ENCODE data around the gene USF2. TPM values are rescaled to one million over a fixed set of nuclear protein-coding genes. Genes with fewer than 3 reads are reported as not detected.

USF2 gene
- total and polyA plus RNA-seq, 10 donors = 132 to 206 (median 154) TPM

DNA sequence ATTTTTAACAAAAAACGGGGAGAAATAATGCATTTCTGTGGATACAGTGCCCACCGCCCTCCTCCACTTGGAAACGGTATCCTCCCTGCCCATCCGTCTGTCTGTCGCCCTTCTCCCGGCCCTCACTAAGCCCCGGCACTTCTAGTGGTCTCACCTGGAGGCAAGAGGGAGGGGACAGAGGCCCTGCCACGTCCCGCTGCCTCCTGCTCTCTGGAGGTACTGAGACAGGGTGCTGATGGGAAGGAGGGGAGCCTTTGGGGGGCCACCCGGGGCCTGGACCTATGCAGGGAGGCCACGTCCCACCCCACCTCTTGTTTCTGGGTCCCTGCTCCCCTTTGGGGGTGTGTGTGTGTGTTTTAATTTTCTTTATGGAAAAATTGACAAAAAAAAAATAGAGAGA lies 10.6 kb downstream of the USF2 start:
- H3K4me3 ChIP-seq = no peak overlapping the region
- WGBS, 5 donors = 80 to 87% (median 84%) methylated on average over 11 of the region's 11 CpGs
- H3K27me3 ChIP-seq (replicated peaks in 1 of 7) = peaks cover 0 to 14% (median 0%) of the 10 kb centered on the region in 7 donors
- intact Hi-C loops (cut with DNase I; ENCODE audit: low total_unique reads) = loop anchor here (10.0 kb wide), 1 partner anchor 55 kb away; no protein-coding TSS in a partner anchor
- peaks cover 3 to 59% (median 49%) of the 10 kb centered on the region in 6 donors for H3K36me3 ChIP-seq
- DNase-seq = no peak
- TF ChIP-seq, protein P1, sequence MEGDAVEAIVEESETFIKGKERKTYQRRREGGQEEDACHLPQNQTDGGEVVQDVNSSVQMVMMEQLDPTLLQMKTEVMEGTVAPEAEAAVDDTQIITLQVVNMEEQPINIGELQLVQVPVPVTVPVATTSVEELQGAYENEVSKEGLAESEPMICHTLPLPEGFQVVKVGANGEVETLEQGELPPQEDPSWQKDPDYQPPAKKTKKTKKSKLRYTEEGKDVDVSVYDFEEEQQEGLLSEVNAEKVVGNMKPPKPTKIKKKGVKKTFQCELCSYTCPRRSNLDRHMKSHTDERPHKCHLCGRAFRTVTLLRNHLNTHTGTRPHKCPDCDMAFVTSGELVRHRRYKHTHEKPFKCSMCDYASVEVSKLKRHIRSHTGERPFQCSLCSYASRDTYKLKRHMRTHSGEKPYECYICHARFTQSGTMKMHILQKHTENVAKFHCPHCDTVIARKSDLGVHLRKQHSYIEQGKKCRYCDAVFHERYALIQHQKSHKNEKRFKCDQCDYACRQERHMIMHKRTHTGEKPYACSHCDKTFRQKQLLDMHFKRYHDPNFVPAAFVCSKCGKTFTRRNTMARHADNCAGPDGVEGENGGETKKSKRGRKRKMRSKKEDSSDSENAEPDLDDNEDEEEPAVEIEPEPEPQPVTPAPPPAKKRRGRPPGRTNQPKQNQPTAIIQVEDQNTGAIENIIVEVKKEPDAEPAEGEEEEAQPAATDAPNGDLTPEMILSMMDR (IDR thresholded peaks at IDR 0.05 in 8 of 11, conservative IDR thresholded peaks at IDR 0.05 in 3 of 11) = no peak
- peaks cover 5 to 64% (median 32%) of the 10 kb centered on the region in 6 donors for H3K4me1 ChIP-seq
- no peak overlapping the region for H3K27ac ChIP-seq
- H3K9me3 ChIP-seq = no peaks in the 10 kb centered on the region

- H3K4me3 ChIP-seq = no peak overlapping the region
- no peak for DNase-seq
- peaks cover 3 to 50% (median 42%) of the 10 kb centered on the region in 6 donors for H3K36me3 ChIP-seq
- H3K9me3 ChIP-seq = no peaks in the 10 kb centered on the region
- TF ChIP-seq POLR2AphosphoS5 (IDR thresholded peaks at IDR 0.05) (peak in 2 of 3 donors; percentile 53 to 80), POLR2A (IDR thresholded peaks at IDR 0.05) (no peak)
- TF ChIP-seq, protein P1 (IDR thresholded peaks at IDR 0.05 in 8 of 11, conservative IDR thresholded peaks at IDR 0.05 in 3 of 11) = no peak
- H3K27ac ChIP-seq = peak overlapping the region in 1 of 8 donors; percentile 45
- H3K4me1 ChIP-seq = peaks cover 5 to 59% (median 32%) of the 10 kb centered on the region in 6 donors
- 55 to 70% (median 66%) methylated on average over 9 to 12 of the region's 12 CpGs for WGBS, 5 donors
- intact Hi-C loops (cut with DNase I; ENCODE audit: low total_unique reads) = loop anchor here (10.0 kb wide), 1 partner anchor 55 kb away; no protein-coding TSS in a partner anchor
- H3K27me3 ChIP-seq (replicated peaks in 1 of 7) = peaks cover 0 to 14% (median 0%) of the 10 kb centered on the region in 7 donors
Measured at GRCh38 chr19:35279985-35280821, 11.4 kb downstream of the USF2 start.

DNA sequence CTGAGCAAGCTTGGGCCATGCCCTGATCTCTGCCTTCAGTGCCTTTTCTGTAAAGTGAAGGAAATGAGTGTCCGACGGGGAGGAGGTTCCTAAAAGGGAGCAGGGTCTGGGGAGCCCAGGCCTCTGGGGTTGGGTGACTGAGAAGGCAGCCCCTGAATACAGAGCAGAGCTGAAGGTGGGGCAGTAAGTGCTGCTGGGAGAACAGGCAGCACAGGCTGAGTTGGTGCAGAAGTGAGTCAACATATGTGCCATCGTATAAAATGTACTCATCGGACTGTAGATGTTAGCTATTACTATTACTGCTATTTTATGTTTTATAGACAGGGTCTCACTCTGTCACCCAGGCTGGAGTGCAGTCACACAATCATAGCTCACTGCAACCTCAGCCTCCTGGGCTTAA lies 12.5 kb downstream of the USF2 start:
- H3K9me3 ChIP-seq = no peaks in the 10 kb centered on the region
- peaks cover 0 to 14% (median 0%) of the 10 kb centered on the region in 7 donors for H3K27me3 ChIP-seq (replicated peaks in 1 of 7)
- 61 to 89% (median 66%) methylated on average over 4 of the region's 4 CpGs for WGBS, 5 donors
- no peak overlapping the region for H3K4me3 ChIP-seq
- TF ChIP-seq POLR2AphosphoS5 (IDR thresholded peaks at IDR 0.05) (no peak), POLR2A (IDR thresholded peaks at IDR 0.05) (no peak)
- TF ChIP-seq, protein P1 (IDR thresholded peaks at IDR 0.05 in 8 of 11, conservative IDR thresholded peaks at IDR 0.05 in 3 of 11) = no peak
- intact Hi-C loops (cut with DNase I; ENCODE audit: low total_unique reads) = no loop called here
- peak overlapping the region in 1 of 8 donors; percentile 45 for H3K27ac ChIP-seq
- no peak for DNase-seq
- H3K36me3 ChIP-seq = peaks cover 3 to 39% (median 33%) of the 10 kb centered on the region in 6 donors
- peaks cover 5 to 59% (median 32%) of the 10 kb centered on the region in 6 donors for H3K4me1 ChIP-seq
